ENCODE data around the gene UBE2U. TPM values are rescaled to one million over a fixed set of nuclear protein-coding genes. Genes with fewer than 3 reads are reported as not detected.

Gene UBE2U, protein sequence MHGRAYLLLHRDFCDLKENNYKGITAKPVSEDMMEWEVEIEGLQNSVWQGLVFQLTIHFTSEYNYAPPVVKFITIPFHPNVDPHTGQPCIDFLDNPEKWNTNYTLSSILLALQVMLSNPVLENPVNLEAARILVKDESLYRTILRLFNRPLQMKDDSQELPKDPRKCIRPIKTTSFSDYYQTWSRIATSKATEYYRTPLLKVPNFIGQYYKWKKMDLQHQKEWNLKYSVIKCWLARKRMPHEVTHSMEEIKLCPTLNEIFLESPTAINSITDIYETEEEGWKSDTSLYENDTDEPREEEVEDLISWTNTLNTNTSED
- total RNA-seq: not detected in 2 replicates

DNA sequence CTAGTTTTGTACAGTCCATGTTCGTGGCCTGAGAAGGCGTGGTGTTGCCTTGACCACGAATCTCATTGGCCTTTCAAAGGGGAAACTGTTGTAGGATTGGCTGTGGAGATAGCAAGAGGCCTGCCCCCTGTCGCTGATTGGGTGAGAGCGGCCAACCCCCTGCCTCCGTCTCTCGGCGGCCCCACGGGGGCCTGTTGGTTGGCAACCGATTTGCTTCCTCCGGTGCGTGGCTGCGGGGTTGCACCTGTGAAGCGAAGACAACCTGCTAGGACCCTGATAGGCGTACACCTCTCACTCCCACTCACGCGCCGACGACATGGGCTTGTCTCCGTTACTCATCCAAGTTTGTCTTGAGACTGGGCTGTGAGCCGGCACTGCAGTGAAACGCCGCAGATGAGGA is at the start of gene UBE2U:
TSS of gene UBE2U (plus strand) at position 204 of the 400 bp plus-strand sequence. CDS start 428 bp downstream, outside the sequence.
- DNase-seq (ENCODE audit: low read depth): no peak
- no peak within 1 kb of the TSS for H3K4me3 ChIP-seq (ENCODE audit: low read depth, low read length)
- TF ChIP-seq, protein P1, sequence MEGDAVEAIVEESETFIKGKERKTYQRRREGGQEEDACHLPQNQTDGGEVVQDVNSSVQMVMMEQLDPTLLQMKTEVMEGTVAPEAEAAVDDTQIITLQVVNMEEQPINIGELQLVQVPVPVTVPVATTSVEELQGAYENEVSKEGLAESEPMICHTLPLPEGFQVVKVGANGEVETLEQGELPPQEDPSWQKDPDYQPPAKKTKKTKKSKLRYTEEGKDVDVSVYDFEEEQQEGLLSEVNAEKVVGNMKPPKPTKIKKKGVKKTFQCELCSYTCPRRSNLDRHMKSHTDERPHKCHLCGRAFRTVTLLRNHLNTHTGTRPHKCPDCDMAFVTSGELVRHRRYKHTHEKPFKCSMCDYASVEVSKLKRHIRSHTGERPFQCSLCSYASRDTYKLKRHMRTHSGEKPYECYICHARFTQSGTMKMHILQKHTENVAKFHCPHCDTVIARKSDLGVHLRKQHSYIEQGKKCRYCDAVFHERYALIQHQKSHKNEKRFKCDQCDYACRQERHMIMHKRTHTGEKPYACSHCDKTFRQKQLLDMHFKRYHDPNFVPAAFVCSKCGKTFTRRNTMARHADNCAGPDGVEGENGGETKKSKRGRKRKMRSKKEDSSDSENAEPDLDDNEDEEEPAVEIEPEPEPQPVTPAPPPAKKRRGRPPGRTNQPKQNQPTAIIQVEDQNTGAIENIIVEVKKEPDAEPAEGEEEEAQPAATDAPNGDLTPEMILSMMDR (IDR thresholded peaks at IDR 0.05; ENCODE audit: insufficient read depth, low read depth, low read length): no peak

DNA sequence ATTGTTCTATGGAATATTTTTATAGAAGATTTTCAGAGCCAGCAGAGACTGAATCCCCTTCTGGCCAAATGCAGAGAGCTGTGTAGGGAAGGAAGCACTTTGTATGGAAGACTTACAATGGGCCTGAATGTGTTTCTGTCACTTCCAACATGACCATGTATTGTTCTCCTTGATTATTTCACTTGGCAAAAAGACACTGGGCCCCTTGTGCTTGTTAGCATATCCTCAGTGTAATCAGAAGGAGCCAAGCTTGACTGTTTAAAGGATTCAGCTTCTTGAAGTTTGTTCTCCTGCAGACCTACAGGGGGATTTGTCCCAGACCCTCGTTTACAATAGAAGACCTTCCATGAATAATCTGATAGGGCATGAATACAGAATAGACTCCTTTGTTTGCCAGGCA is 48.1 kb upstream of the UBE2U start:
- TF ChIP-seq, protein P1 (IDR thresholded peaks at IDR 0.05; ENCODE audit: insufficient read depth, low read depth, low read length): no peak
- H3K4me3 ChIP-seq (ENCODE audit: low read depth, low read length): no peak overlapping the region
- DNase-seq (ENCODE audit: low read depth): no peak

DNA sequence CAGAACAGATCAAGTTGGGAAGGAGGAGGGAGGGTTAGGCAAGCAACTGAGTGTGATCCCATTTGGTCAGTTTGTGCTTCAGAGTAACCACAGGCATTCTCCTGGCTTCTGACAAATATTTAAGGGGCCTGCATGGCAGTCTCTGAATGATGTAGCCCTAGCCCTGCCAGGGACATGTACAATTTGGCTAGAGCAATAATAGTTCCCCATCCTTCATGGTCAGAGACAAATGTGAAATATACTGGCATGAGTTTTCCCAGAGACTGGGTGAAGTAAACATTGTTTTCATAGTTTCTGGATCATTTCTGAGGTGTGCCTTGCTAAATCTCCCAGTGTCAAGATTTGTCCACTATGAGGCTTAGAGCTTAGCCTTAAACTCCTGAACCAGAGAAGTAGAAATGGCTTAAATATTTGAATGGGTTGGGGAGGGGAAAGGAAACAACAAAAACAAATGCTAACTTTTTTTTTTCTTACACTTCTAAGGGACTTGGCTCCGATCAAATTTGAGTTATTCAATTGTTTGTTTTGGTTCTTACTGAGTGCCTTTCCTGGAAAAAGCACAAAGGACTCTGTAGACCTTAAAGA is 42.0 kb upstream of the UBE2U start:
- TF ChIP-seq, protein P1 (IDR thresholded peaks at IDR 0.05; ENCODE audit: insufficient read depth, low read depth, low read length): no peak
- H3K4me3 ChIP-seq (ENCODE audit: low read depth, low read length): no peak overlapping the region
- peak; percentile 77 for DNase-seq (ENCODE audit: low read depth)

DNA sequence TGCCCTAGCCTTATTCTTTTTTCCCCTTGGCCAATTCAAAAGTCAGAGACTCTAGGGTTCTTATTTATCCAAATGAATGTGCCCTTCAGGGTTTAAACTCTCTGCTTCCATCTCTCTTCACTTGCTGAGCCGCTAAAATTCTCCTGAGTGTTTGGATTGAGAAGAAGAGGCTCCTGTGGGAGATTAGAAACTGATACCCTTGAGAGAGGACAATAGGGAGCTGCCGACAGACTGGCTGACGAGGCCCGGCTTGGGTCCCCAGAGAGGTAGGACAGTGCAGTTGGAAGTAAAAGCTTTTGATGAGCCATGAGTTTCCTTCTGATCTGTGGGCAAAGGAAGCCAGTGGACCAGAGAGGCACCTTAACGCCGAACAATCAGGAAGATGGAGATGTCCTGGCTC is 41.3 kb upstream of the UBE2U start:
- no peak overlapping the region for H3K4me3 ChIP-seq (ENCODE audit: low read depth, low read length)
- TF ChIP-seq, protein P1 (IDR thresholded peaks at IDR 0.05; ENCODE audit: insufficient read depth, low read depth, low read length): no peak
- no peak for DNase-seq (ENCODE audit: low read depth)

DNA sequence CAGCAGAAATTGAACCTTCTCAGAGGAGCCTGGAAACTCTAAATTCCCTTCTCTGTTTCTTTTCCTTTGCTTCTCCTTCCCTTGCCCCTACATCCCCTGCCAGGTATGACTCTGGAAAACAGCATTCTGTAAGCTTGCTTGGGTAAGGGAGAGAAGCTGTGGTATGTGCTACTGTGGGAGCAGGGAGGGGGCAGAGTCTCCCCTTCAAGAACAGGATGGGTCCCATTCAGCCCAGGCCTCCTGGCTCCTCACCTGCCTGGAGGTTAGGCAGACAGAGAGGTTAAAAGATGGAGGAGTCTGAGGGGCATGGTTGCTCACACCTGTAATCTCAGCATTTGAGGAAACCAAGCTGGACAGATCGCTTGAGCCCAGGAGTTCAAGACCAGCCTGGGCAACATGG is 40.6 kb upstream of the UBE2U start:
- TF ChIP-seq, protein P1 (IDR thresholded peaks at IDR 0.05; ENCODE audit: insufficient read depth, low read depth, low read length): no peak

DNA sequence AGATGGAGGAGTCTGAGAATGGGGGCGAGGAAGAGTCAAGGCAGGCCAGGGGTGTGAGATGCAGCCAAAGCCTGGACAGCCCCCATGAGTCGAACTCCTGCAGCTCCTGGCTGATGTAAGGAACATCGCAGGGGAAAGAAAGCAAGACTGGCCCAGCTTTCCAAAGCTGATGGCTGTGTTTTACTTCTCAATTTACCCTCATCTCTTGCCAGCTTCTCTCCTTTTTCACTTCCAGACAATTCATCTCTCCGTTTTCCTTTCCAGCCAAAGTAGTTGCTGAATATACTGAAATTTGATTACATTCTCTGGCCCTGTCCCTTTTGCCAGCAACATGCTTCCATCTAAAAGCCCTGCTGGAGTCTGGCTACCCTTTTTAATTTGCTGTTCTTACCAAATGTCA is 40.0 kb upstream of the UBE2U start:
- DNase-seq (ENCODE audit: low read depth): no peak
- no peak overlapping the region for H3K4me3 ChIP-seq (ENCODE audit: low read depth, low read length)
- TF ChIP-seq, protein P1 (IDR thresholded peaks at IDR 0.05; ENCODE audit: insufficient read depth, low read depth, low read length): no peak

More for the DNA sequence above, 40.6 kb upstream of the UBE2U start:
- no peak for DNase-seq (ENCODE audit: low read depth)
- no peak overlapping the region for H3K4me3 ChIP-seq (ENCODE audit: low read depth, low read length)
